ENCODE results near the gene CTTNBP2NL.
"Not testable (repeated sequence)": the region's sequence is repeated elsewhere in the genome, so short reads cannot be mapped to it uniquely, and the experiment has no call there.

CTTNBP2NL gene

GRCh38 chr1:112386731-112387346 is 9.2 kb upstream of the CTTNBP2NL start:
- DNase-seq = no peak

- no peak for DNase-seq
Measured at GRCh38 chr1:112387807-112388206, 8.2 kb upstream of the CTTNBP2NL start.

- no peak for DNase-seq
Measured at GRCh38 chr1:112388436-112388835, 7.6 kb upstream of the CTTNBP2NL start.

GRCh38 chr1:112389689-112390088 is 6.3 kb upstream of the CTTNBP2NL start:
- DNase-seq = peak in 2 of 4 experiments; percentile 6 to 21

- not testable (repeated sequence) for DNase-seq
Measured at GRCh38 chr1:112390335-112390734, 5.7 kb upstream of the CTTNBP2NL start.

- peak; percentile 92 to 96 (median 94) for DNase-seq
Measured at GRCh38 chr1:112390775-112391602, 5.0 kb upstream of the CTTNBP2NL start.

- DNase-seq = no peak
Measured at GRCh38 chr1:112391603-112391940, 4.4 kb upstream of the CTTNBP2NL start.

- DNase-seq = peak; percentile 57 to 75 (median 71)
Measured at GRCh38 chr1:112393631-112393974, 2.4 kb upstream of the CTTNBP2NL start.

GRCh38 chr1:112394743-112395062 is 1.3 kb upstream of the CTTNBP2NL start:
- no peak for DNase-seq

- DNase-seq = no peak
Measured at GRCh38 chr1:112395256-112395820, 676 bp upstream of the CTTNBP2NL start.

- DNase-seq = peak in 3 of 4 experiments; percentile 21 to 31 (median 27)
Measured at GRCh38 chr1:112396653-112397471, 848 bp downstream of the CTTNBP2NL start.

GRCh38 chr1:112397841-112398240 is 1.8 kb downstream of the CTTNBP2NL start:
- DNase-seq = peak; percentile 19 to 54 (median 32)

- DNase-seq = peak in 2 of 4 experiments; percentile 30 to 35
Measured at GRCh38 chr1:112399456-112399855, 3.4 kb downstream of the CTTNBP2NL start.

- DNase-seq = not testable (repeated sequence)
Measured at GRCh38 chr1:112400706-112401105, 4.7 kb downstream of the CTTNBP2NL start.

GRCh38 chr1:112402682-112403643 is 6.9 kb downstream of the CTTNBP2NL start:
- DNase-seq = peak in 2 of 4 experiments; percentile 14 to 19

- no peak for DNase-seq
Measured at GRCh38 chr1:112406771-112407170, 10.8 kb downstream of the CTTNBP2NL start.

GRCh38 chr1:112409414-112409813 is 13.4 kb downstream of the CTTNBP2NL start:
- no peak for DNase-seq

- DNase-seq = no peak
Measured at GRCh38 chr1:112410673-112411072, 14.7 kb downstream of the CTTNBP2NL start.

GRCh38 chr1:112417271-112417670 is 21.3 kb downstream of the CTTNBP2NL start:
- no peak for DNase-seq

GRCh38 chr1:112418099-112418892 is 22.3 kb downstream of the CTTNBP2NL start:
- no peak for DNase-seq

- DNase-seq = no peak
Measured at GRCh38 chr1:112423207-112423606, 27.2 kb downstream of the CTTNBP2NL start.
